HepG2 (cell line): ENCODE results near the gene SPATA13. TPM values are rescaled to one million over a fixed set of nuclear protein-coding genes. Genes with fewer than 3 reads are reported as not detected.

ENCODE experiments used
- FOXK1 ChIP-seq: sonication (generic); formaldehyde crosslinking; IDR thresholded peaks from 2 replicates; pipeline ENCODE4 v1.4.0; 2020; ENCODE audit warnings: low read depth, missing genetic modification reagents, borderline replicate concordance
- FOXM1 ChIP-seq: sonication (generic); formaldehyde crosslinking; IDR thresholded peaks from 2 replicates; pipeline ENCODE4 v1.5.0; 2020; ENCODE audit warnings: missing genetic modification reagents
- GTF3A ChIP-seq: sonication (generic); formaldehyde crosslinking; conservative IDR thresholded peaks from 2 replicates; pipeline ENCODE4 v1.4.0; 2020; ENCODE audit warnings: mild to moderate bottlenecking, missing genetic modification reagents
- HNRNPUL1 ChIP-seq: fragments of 200-400 bp; formaldehyde crosslinking; IDR thresholded peaks from 2 replicates; pipeline ENCODE4 v1.6.1; 2017; ENCODE audit warnings: low read depth, mild to moderate bottlenecking, low read length, moderate library complexity
- HOXA7 ChIP-seq: sonication (generic); formaldehyde crosslinking; IDR thresholded peaks from 2 replicates; pipeline ENCODE4 v1.8.1; 2022; ENCODE audit warnings: mild to moderate bottlenecking, missing genetic modification reagents, moderate library complexity
- PTBP1 ChIP-seq: fragments of 200-400 bp; formaldehyde crosslinking; IDR thresholded peaks from 2 replicates; pipeline ENCODE4 v1.6.1; 2018; ENCODE audit warnings: low read length, low read depth; ENCODE audit not compliant: poor library complexity, severe bottlenecking
- REPIN1 ChIP-seq: sonication (generic); formaldehyde crosslinking; IDR thresholded peaks from 2 replicates; pipeline ENCODE4 v1.8.0; 2022; ENCODE audit warnings: missing genetic modification reagents, low read depth, mild to moderate bottlenecking, borderline replicate concordance
- TBP ChIP-seq: sonication (generic); formaldehyde crosslinking; IDR thresholded peaks from 2 replicates; pipeline ENCODE4 v1.5.0; 2020; ENCODE audit warnings: missing genetic modification reagents
- ZHX1 ChIP-seq: sonication (generic); formaldehyde crosslinking; IDR thresholded peaks from 2 replicates; pipeline ENCODE4 v1.8.1; 2022; ENCODE audit warnings: low read depth, mild to moderate bottlenecking, missing genetic modification reagents
- ZNF24 ChIP-seq: fragments of 450-650 bp; IDR thresholded peaks from 2 replicates; pipeline ENCODE4 v1.6.1; 2017; ENCODE audit warnings: antibody characterized with exemption, mild to moderate bottlenecking
- ZNF3 ChIP-seq: IDR thresholded peaks from 2 replicates; pipeline ENCODE4 v1.7.0; 2017; ENCODE audit warnings: inconsistent platforms
- ZNF333 ChIP-seq: sonication (generic); formaldehyde crosslinking; IDR thresholded peaks from 2 replicates; pipeline ENCODE4 v1.4.0; 2020; ENCODE audit warnings: mild to moderate bottlenecking, missing genetic modification reagents, borderline replicate concordance
- ZNF7 ChIP-seq: IDR thresholded peaks from 2 replicates; pipeline ENCODE4 v1.6.1; 2016; ENCODE audit warnings: missing biosample characterization, missing genetic modification reagents
- ZSCAN12 ChIP-seq: sonication (generic); formaldehyde crosslinking; IDR thresholded peaks from 2 replicates; pipeline ENCODE4 v1.9.0; 2021; ENCODE audit warnings: mild to moderate bottlenecking, missing genetic modification reagents
- polyA plus RNA-seq, 8 experiments: library from polyadenylated mRNA; depleted of rRNA in 3 of 8; stranded (reverse) in 7 of 8; unstranded in 1 of 8; fragments of >200 nt; fragmentation: Illumina TruSeq in 4 of 8; extraction: Trizol in 4 of 8; gene quantifications; 2 replicates each; pipeline versions ENCODE4 v1.2.1 to v1.2.3, GENCODE V29; 2011 to 2016; ENCODE audit warnings: low read depth in 4 of 8, missing spikeins in 1 of 8, mixed read lengths in 1 of 8; ENCODE audit not compliant: insufficient read depth in 1 of 8
- total RNA-seq, 5 experiments: library from RNA; depleted of rRNA; stranded (reverse); fragments of >200 nt; fragmentation: Illumina TruSeq; extraction: Trizol; gene quantifications; 2 replicates each; pipeline ENCODE4 v1.2.3, GENCODE V29; 2016; ENCODE audit warnings: low read depth in 1 of 5
- TF ChIP-seq, protein P1 (sequence below): sonication (generic); formaldehyde crosslinking; conservative IDR thresholded peaks from 2 replicates; pipeline ENCODE4 v1.8.0; 2022; ENCODE audit warnings: mild to moderate bottlenecking, moderate library complexity, missing genetic modification reagents
- TF ChIP-seq, protein P2 (sequence below): sonication (generic); formaldehyde crosslinking; IDR thresholded peaks from 2 replicates; pipeline ENCODE4 v1.5.0; 2020; ENCODE audit warnings: mild to moderate bottlenecking, missing genetic modification reagents, borderline replicate concordance

The SPATA13 gene
- total and polyA plus RNA-seq, 2 of the 13 experiments (the other 11 are each of a cell fraction or from before 2014, with no cell fraction given): 11.3 to 14.2 TPM

GRCh38 chr13:24184265-24184841 is 23.8 kb downstream of the SPATA13 start (continued):
- TF ChIP-seq HNRNPUL1: 0 out of 2 replicates have a peak, but pooled peaks have one; percentile 51
- TF ChIP-seq REPIN1: no peak
- TF ChIP-seq GTF3A (CRISPR knock-in tag): no peak
- TF ChIP-seq ZNF7 (CRISPR knock-in tag): 0 out of 2 replicates have a peak, but pooled peaks have one; percentile 2
- no peak for TF ChIP-seq ZNF333 (CRISPR knock-in tag)
- no peak for TF ChIP-seq PTBP1
- no peak for TF ChIP-seq ZNF3 (CRISPR knock-in tag)
- no peak for TF ChIP-seq ZSCAN12
- no peak for TF ChIP-seq TBP (CRISPR knock-in tag)
- TF ChIP-seq, protein P1, sequence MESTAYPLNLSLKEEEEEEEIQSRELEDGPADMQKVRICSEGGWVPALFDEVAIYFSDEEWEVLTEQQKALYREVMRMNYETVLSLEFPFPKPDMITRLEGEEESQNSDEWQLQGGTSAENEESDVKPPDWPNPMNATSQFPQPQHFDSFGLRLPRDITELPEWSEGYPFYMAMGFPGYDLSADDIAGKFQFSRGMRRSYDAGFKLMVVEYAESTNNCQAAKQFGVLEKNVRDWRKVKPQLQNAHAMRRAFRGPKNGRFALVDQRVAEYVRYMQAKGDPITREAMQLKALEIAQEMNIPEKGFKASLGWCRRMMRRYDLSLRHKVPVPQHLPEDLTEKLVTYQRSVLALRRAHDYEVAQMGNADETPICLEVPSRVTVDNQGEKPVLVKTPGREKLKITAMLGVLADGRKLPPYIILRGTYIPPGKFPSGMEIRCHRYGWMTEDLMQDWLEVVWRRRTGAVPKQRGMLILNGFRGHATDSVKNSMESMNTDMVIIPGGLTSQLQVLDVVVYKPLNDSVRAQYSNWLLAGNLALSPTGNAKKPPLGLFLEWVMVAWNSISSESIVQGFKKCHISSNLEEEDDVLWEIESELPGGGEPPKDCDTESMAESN (CRISPR knock-in tag): 0 out of 2 replicates have a peak, but pooled peaks have one; percentile 4
- no peak for TF ChIP-seq ZHX1 (CRISPR knock-in tag)
- TF ChIP-seq ZNF24: no peak
- TF ChIP-seq HOXA7: no peak
- TF ChIP-seq FOXM1: no peak
- no peak for TF ChIP-seq FOXK1 (CRISPR knock-in tag)
- TF ChIP-seq, protein P2, sequence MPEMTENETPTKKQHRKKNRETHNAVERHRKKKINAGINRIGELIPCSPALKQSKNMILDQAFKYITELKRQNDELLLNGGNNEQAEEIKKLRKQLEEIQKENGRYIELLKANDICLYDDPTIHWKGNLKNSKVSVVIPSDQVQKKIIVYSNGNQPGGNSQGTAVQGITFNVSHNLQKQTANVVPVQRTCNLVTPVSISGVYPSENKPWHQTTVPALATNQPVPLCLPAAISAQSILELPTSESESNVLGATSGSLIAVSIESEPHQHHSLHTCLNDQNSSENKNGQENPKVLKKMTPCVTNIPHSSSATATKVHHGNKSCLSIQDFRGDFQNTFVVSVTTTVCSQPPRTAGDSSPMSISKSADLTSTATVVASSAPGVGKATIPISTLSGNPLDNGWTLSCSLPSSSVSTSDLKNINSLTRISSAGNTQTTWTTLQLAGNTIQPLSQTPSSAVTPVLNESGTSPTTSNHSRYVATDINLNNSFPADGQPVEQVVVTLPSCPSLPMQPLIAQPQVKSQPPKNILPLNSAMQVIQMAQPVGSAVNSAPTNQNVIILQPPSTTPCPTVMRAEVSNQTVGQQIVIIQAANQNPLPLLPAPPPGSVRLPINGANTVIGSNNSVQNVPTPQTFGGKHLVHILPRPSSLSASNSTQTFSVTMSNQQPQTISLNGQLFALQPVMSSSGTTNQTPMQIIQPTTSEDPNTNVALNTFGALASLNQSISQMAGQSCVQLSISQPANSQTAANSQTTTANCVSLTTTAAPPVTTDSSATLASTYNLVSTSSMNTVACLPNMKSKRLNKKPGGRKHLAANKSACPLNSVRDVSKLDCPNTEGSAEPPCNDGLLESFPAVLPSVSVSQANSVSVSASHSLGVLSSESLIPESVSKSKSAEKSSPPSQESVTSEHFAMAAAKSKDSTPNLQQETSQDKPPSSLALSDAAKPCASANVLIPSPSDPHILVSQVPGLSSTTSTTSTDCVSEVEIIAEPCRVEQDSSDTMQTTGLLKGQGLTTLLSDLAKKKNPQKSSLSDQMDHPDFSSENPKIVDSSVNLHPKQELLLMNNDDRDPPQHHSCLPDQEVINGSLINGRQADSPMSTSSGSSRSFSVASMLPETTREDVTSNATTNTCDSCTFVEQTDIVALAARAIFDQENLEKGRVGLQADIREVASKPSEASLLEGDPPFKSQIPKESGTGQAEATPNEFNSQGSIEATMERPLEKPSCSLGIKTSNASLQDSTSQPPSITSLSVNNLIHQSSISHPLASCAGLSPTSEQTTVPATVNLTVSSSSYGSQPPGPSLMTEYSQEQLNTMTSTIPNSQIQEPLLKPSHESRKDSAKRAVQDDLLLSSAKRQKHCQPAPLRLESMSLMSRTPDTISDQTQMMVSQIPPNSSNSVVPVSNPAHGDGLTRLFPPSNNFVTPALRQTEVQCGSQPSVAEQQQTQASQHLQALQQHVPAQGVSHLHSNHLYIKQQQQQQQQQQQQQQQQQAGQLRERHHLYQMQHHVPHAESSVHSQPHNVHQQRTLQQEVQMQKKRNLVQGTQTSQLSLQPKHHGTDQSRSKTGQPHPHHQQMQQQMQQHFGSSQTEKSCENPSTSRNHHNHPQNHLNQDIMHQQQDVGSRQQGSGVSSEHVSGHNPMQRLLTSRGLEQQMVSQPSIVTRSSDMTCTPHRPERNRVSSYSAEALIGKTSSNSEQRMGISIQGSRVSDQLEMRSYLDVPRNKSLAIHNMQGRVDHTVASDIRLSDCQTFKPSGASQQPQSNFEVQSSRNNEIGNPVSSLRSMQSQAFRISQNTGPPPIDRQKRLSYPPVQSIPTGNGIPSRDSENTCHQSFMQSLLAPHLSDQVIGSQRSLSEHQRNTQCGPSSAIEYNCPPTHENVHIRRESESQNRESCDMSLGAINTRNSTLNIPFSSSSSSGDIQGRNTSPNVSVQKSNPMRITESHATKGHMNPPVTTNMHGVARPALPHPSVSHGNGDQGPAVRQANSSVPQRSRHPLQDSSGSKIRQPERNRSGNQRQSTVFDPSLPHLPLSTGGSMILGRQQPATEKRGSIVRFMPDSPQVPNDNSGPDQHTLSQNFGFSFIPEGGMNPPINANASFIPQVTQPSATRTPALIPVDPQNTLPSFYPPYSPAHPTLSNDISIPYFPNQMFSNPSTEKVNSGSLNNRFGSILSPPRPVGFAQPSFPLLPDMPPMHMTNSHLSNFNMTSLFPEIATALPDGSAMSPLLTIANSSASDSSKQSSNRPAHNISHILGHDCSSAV: no peak
